Fibroblast of lung (primary cell): ENCODE data around the gene TMEM248. TPM values are rescaled to one million over a fixed set of nuclear protein-coding genes. Genes with fewer than 3 reads are reported as not detected.
"Not testable (repeated sequence)": the region's sequence is repeated elsewhere in the genome, so short reads cannot be mapped to it uniquely, and the experiment has no call there.

Experiments
- DNase-seq, 2 donors: peaks; one replicate each; pipeline versions ENCODE4 v3.0.0 to v3.0.0-alpha.2; 2010; ENCODE audit warnings: low read depth in 2 of 2
- H2AFZ ChIP-seq: 2 replicates; pipeline ENCODE4 v1.5.1; 2012; ENCODE audit warnings: low read length, control low read depth, inconsistent platforms
- H3K27ac ChIP-seq: 2 replicates; pipeline ENCODE4 v1.5.1; 2011; ENCODE audit warnings: low read length, control low read depth; ENCODE audit not compliant: insufficient read depth
- H3K27me3 ChIP-seq: 2 replicates; pipeline ENCODE4 v1.5.1; 2011; ENCODE audit warnings: mild to moderate bottlenecking, low read length; ENCODE audit not compliant: control insufficient read depth, insufficient read depth
- H3K36me3 ChIP-seq: 2 replicates; pipeline ENCODE4 v1.5.1; 2011; ENCODE audit warnings: low read length; ENCODE audit not compliant: control insufficient read depth, insufficient read depth
- H3K4me1 ChIP-seq: 2 replicates; pipeline ENCODE4 v1.5.1; 2011; ENCODE audit warnings: low read length; ENCODE audit not compliant: control insufficient read depth, insufficient read depth; ENCODE audit errors: extremely low read depth
- H3K4me2 ChIP-seq: 2 replicates; pipeline ENCODE4 v1.5.1; 2011; ENCODE audit warnings: low read length, control low read depth; ENCODE audit not compliant: insufficient read depth; ENCODE audit errors: extremely low read depth
- H3K4me3 ChIP-seq, 4 experiments: fragments of 200-600 bp in 1 of 4; sonication (generic) in 1 of 4; replicated peaks in 1 of 4; 2 replicates each; pipeline ENCODE4 v1.5.1; 2011 to 2016; ENCODE audit warnings: low read length in 4 of 4, low read depth in 3 of 4, mild to moderate bottlenecking in 3 of 4, control low read depth in 2 of 4, inconsistent platforms in 1 of 4, mixed read lengths in 1 of 4; ENCODE audit not compliant: insufficient read depth in 1 of 4; ENCODE audit errors: control extremely low read depth in 1 of 4
- H3K79me2 ChIP-seq: 2 replicates; pipeline ENCODE4 v1.5.1; 2012; ENCODE audit warnings: mild to moderate bottlenecking, low read length, inconsistent platforms; ENCODE audit not compliant: control insufficient read depth, insufficient read depth
- H3K9ac ChIP-seq: 2 replicates; pipeline ENCODE4 v1.5.1; 2011; ENCODE audit warnings: mild to moderate bottlenecking, low read length, control low read depth; ENCODE audit not compliant: insufficient read depth
- H3K9me3 ChIP-seq: 2 replicates; pipeline ENCODE4 v1.5.1; 2012; ENCODE audit warnings: low read depth, low read length; ENCODE audit not compliant: control insufficient read depth, insufficient read depth
- H4K20me1 ChIP-seq: 2 replicates; pipeline ENCODE4 v1.5.1; 2011; ENCODE audit warnings: low read length; ENCODE audit not compliant: control insufficient read depth, insufficient read depth; ENCODE audit errors: extremely low read depth
- EZH2 ChIP-seq: IDR thresholded peaks from 2 replicates; pipeline ENCODE4 v1.5.1; 2012; ENCODE audit warnings: low read length, control low read depth, mild to moderate bottlenecking; ENCODE audit errors: missing control alignments
- polyA plus RNA-seq, 2 donors: library from polyadenylated mRNA; depleted of rRNA in 1 of 2; stranded (reverse) in 1 of 2; unstranded in 1 of 2; fragments of >200 nt; gene quantifications; 2 replicates each; pipeline ENCODE4 v1.2.1, GENCODE V29; 2011 to 2012; ENCODE audit warnings: missing spikeins in 1 of 2
- total RNA-seq: library from RNA; depleted of rRNA; stranded (reverse); fragments of >200 nt; gene quantifications from 2 replicates; pipeline ENCODE4 v1.2.1, GENCODE V29; 2014
- TF ChIP-seq, protein P1 (sequence below), 2 donors: IDR thresholded peaks in 1 of 2; conservative IDR thresholded peaks in 1 of 2; 1 replicate in 1 of 2; 2 replicates in 1 of 2; pipeline ENCODE4 v1.5.1; 2011 to 2012; ENCODE audit warnings: low read length in 2 of 2, control low read depth in 1 of 2, inconsistent platforms in 1 of 2, low read depth in 1 of 2, mild to moderate bottlenecking in 1 of 2

TMEM248 gene
- total and polyA plus RNA-seq, 2 donors (not counting 1 experiment from before 2014, with no cell fraction given), result 65.7 to 162 TPM

DNA sequence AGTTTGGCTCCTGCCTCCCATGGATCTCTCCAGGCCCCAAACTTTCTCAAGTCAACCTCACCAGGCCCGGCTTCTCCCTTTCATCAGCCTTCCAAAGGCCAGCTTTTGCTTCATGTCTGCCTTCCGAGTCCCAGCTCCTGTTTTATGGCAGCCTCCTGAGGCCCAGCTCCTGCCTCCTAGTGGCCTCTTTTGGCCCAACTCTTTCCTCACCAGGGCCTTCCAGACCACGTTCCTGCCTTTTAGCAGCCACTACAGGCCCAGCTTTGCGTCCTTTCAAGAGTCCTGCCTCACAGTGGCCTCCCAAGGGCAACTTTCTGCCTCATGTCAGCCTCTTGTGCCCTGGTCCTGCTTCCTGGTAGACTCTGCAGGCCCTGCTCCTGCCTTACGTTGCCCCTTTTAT, 15.3 kb upstream of the TMEM248 start:
- Histone ChIP-seq H3K9me3 (no peaks in the 10 kb centered on the region), H3K36me3 (no peaks in the 10 kb centered on the region), H3K9ac (no peak overlapping the region), H3K4me3 (no peak overlapping the region), H3K27ac (no peak overlapping the region), H3K79me2 (no peaks in the 10 kb centered on the region), H2AFZ (no peak overlapping the region), H3K27me3 (no peaks in the 10 kb centered on the region), H4K20me1 (no peaks in the 10 kb centered on the region), H3K4me2 (no peak overlapping the region), H3K4me1 (no peaks in the 10 kb centered on the region)
- DNase-seq, result no peak
- no peak for TF ChIP-seq EZH2
- TF ChIP-seq, protein P1, sequence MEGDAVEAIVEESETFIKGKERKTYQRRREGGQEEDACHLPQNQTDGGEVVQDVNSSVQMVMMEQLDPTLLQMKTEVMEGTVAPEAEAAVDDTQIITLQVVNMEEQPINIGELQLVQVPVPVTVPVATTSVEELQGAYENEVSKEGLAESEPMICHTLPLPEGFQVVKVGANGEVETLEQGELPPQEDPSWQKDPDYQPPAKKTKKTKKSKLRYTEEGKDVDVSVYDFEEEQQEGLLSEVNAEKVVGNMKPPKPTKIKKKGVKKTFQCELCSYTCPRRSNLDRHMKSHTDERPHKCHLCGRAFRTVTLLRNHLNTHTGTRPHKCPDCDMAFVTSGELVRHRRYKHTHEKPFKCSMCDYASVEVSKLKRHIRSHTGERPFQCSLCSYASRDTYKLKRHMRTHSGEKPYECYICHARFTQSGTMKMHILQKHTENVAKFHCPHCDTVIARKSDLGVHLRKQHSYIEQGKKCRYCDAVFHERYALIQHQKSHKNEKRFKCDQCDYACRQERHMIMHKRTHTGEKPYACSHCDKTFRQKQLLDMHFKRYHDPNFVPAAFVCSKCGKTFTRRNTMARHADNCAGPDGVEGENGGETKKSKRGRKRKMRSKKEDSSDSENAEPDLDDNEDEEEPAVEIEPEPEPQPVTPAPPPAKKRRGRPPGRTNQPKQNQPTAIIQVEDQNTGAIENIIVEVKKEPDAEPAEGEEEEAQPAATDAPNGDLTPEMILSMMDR (conservative IDR thresholded peaks at IDR 0.05 in 1 of 2, IDR thresholded peaks at IDR 0.05 in 1 of 2; ENCODE audit: low read depth in 1 of 2, low read length in 2 of 2), result peak in 1 of 2 donors; percentile 26

DNA sequence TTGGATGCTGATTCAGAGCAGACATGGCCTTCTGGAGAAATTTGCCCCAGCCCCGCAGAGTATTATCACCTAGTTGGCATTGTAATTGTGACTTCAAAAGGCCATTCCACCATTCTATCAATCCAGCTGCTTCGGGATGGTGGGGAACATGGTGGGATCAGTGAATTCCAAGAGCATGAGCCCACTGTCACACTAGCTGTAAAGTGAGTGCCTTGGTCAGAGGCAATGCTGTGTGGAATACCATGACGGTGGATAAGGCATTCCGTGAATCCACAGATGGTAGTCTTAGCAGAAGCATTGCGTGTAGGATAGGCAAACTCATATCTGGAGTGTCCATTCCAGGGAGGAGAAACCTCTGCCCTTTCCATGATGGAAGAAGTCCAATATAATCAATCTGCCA, 13.3 kb upstream of the TMEM248 start:
- no peaks in the 10 kb centered on the region for H4K20me1 ChIP-seq

DNA sequence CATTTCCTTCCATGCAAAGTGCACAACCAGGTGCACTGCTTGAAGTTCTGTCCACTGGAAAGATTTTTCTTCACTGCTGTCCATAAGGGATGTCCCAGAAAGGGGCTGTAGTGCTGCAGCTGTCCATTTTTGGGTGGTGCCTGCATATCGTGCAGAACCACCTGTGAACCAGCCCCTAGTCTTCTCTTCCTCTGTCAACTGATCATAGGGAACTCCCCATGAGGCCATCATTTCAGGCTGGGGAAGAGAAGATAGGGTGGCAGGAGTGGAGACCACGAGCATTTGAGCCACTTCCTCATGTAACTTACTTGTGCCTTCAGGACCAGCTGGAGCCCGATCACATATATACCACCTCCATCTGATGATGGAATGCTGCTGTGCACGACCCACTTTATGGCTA, 12.4 kb upstream of the TMEM248 start:
- H3K27me3 ChIP-seq, H3K4me3 ChIP-seq, H3K27ac ChIP-seq, H3K36me3 ChIP-seq, H3K9ac ChIP-seq, H2AFZ ChIP-seq, H3K4me1 ChIP-seq, DNase-seq, H4K20me1 ChIP-seq, H3K4me2 ChIP-seq, H3K9me3 ChIP-seq, H3K79me2 ChIP-seq: not testable (repeated sequence)

More for the DNA sequence above, 13.3 kb upstream of the TMEM248 start:
- Histone ChIP-seq H3K4me3 (no peak overlapping the region), H3K27me3 (no peaks in the 10 kb centered on the region), H3K9ac (no peak overlapping the region), H2AFZ (no peak overlapping the region), H3K79me2 (no peaks in the 10 kb centered on the region), H3K27ac (no peak overlapping the region), H3K4me2 (no peak overlapping the region), H3K4me1 (no peaks in the 10 kb centered on the region), H3K9me3 (no peaks in the 10 kb centered on the region), H3K36me3 (no peaks in the 10 kb centered on the region)
- TF ChIP-seq, protein P1 (conservative IDR thresholded peaks at IDR 0.05 in 1 of 2, IDR thresholded peaks at IDR 0.05 in 1 of 2; ENCODE audit: low read depth in 1 of 2, low read length in 2 of 2), result no peak
- no peak for TF ChIP-seq EZH2
- DNase-seq, result no peak
